SK-N-SH (cell line): ENCODE measurements around the gene MRPS27.

Source experiments
- EP300 ChIP-seq, 2 experiments: IDR thresholded peaks; 2 replicates each; pipeline versions ENCODE4 v1.4.0 to v1.6.1; 2012; ENCODE audit warnings: borderline replicate concordance in 1 of 2, low read depth in 1 of 2, low read length in 1 of 2
- FOXJ3 ChIP-seq: sonication (generic); formaldehyde crosslinking; IDR thresholded peaks from 2 replicates; pipeline ENCODE4 v1.5.1; 2020; ENCODE audit warnings: mild to moderate bottlenecking, missing genetic modification reagents
- FOXM1 ChIP-seq: IDR thresholded peaks from 2 replicates; pipeline ENCODE4 v1.4.0; 2012; ENCODE audit warnings: low read depth, mild to moderate bottlenecking
- MAX ChIP-seq: IDR thresholded peaks from 2 replicates; pipeline ENCODE4 v1.4.0; 2012; ENCODE audit warnings: low read depth
- MXI1 ChIP-seq: IDR thresholded peaks from 2 replicates; pipeline ENCODE4 v1.6.1; 2012; ENCODE audit warnings: mild to moderate bottlenecking, low read depth, low read length, improper control_type of control experiment
- POLR2AphosphoS5 ChIP-seq: IDR thresholded peaks from 2 replicates; pipeline ENCODE4 v1.6.1; 2012; ENCODE audit warnings: low read depth, low read length
- REST ChIP-seq: IDR thresholded peaks from 2 replicates; pipeline ENCODE4 v1.6.1; 2012; ENCODE audit warnings: mild to moderate bottlenecking, low read depth, low read length, moderate library complexity
- YY1 ChIP-seq: IDR thresholded peaks from 2 replicates; pipeline ENCODE4 v1.4.0; 2012; ENCODE audit warnings: low read depth, mild to moderate bottlenecking
- TF ChIP-seq, protein P1 (sequence below): fragments of 200-600 bp; sonication (generic); IDR thresholded peaks from 2 replicates; pipeline ENCODE4 v1.6.1; 2017; ENCODE audit warnings: antibody characterized with exemption, mild to moderate bottlenecking, moderate library complexity
- TF ChIP-seq, protein P2 (sequence below): fragments of 150-350 bp; IDR thresholded peaks from 2 replicates; pipeline ENCODE4 v1.6.1; 2017; ENCODE audit warnings: antibody characterized with exemption, low read length, low read depth, borderline replicate concordance

- TF ChIP-seq FOXM1 (no peak), POLR2AphosphoS5 (no peak), YY1 (no peak), MXI1 (no peak), MAX (no peak), REST (no peak), EP300 (IDR thresholded peaks at IDR 0.05; ENCODE audit: borderline replicate concordance in 1 of 2, low read depth in 1 of 2, low read length in 1 of 2) (no peak), FOXJ3 (no peak)
- TF ChIP-seq, protein P1, sequence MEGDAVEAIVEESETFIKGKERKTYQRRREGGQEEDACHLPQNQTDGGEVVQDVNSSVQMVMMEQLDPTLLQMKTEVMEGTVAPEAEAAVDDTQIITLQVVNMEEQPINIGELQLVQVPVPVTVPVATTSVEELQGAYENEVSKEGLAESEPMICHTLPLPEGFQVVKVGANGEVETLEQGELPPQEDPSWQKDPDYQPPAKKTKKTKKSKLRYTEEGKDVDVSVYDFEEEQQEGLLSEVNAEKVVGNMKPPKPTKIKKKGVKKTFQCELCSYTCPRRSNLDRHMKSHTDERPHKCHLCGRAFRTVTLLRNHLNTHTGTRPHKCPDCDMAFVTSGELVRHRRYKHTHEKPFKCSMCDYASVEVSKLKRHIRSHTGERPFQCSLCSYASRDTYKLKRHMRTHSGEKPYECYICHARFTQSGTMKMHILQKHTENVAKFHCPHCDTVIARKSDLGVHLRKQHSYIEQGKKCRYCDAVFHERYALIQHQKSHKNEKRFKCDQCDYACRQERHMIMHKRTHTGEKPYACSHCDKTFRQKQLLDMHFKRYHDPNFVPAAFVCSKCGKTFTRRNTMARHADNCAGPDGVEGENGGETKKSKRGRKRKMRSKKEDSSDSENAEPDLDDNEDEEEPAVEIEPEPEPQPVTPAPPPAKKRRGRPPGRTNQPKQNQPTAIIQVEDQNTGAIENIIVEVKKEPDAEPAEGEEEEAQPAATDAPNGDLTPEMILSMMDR, result no peak
- TF ChIP-seq, protein P2, sequence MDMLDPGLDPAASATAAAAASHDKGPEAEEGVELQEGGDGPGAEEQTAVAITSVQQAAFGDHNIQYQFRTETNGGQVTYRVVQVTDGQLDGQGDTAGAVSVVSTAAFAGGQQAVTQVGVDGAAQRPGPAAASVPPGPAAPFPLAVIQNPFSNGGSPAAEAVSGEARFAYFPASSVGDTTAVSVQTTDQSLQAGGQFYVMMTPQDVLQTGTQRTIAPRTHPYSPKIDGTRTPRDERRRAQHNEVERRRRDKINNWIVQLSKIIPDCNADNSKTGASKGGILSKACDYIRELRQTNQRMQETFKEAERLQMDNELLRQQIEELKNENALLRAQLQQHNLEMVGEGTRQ, result no peak
Observed at GRCh38 chr5:72330712-72331111, 10.7 kb upstream of the MRPS27 start.
